ENCODE results near the gene CLIP4.

Gene CLIP4

GRCh38 chr2:29215739-29216608, 100.8 kb downstream of the CLIP4 start:
- H3K4me3 ChIP-seq (ENCODE audit: low read depth, low read length): no peak overlapping the region
- TF ChIP-seq CTCF (conservative IDR thresholded peaks at IDR 0.05; ENCODE audit: low read depth, low read length): no peak
- DNase-seq (ENCODE audit: low read depth): no peak

- no peak for TF ChIP-seq CTCF (conservative IDR thresholded peaks at IDR 0.05; ENCODE audit: low read depth, low read length)
- no peak for DNase-seq (ENCODE audit: low read depth)
Observed at GRCh38 chr2:29216609-29216909, 101.3 kb downstream of the CLIP4 start.

GRCh38 chr2:29218071-29218470, 102.9 kb downstream of the CLIP4 start:
- H3K4me3 ChIP-seq (ENCODE audit: low read depth, low read length): no peak overlapping the region
- TF ChIP-seq CTCF (conservative IDR thresholded peaks at IDR 0.05; ENCODE audit: low read depth, low read length): no peak
- DNase-seq (ENCODE audit: low read depth): no peak

More at GRCh38 chr2:29216609-29216909, 101.3 kb downstream of the CLIP4 start:
- no peak overlapping the region for H3K4me3 ChIP-seq (ENCODE audit: low read depth, low read length)

GRCh38 chr2:29218550-29219125, 103.4 kb downstream of the CLIP4 start:
- no peak overlapping the region for H3K4me3 ChIP-seq (ENCODE audit: low read depth, low read length)
- no peak for TF ChIP-seq CTCF (conservative IDR thresholded peaks at IDR 0.05; ENCODE audit: low read depth, low read length)
- DNase-seq (ENCODE audit: low read depth): no peak

GRCh38 chr2:29219374-29219773, 104.2 kb downstream of the CLIP4 start:
- H3K4me3 ChIP-seq (ENCODE audit: low read depth, low read length): no peak overlapping the region
- no peak for DNase-seq (ENCODE audit: low read depth)
- no peak for TF ChIP-seq CTCF (conservative IDR thresholded peaks at IDR 0.05; ENCODE audit: low read depth, low read length)

GRCh38 chr2:29220506-29221270, 105.5 kb downstream of the CLIP4 start:
- no peak for TF ChIP-seq CTCF (conservative IDR thresholded peaks at IDR 0.05; ENCODE audit: low read depth, low read length)
- DNase-seq (ENCODE audit: low read depth): no peak
- no peak overlapping the region for H3K4me3 ChIP-seq (ENCODE audit: low read depth, low read length)
